ENCODE results near the gene SLFN5. TPM values are rescaled to one million over a fixed set of nuclear protein-coding genes. Genes with fewer than 3 reads are reported as not detected.

The SLFN5 gene
- total RNA-seq, 1 donor from 2014 or later = 90.5 TPM

- H3K27me3 Mint-ChIP-seq (ENCODE audit: low read depth) = no peaks in the 10 kb centered on the region
- H3K27ac Mint-ChIP-seq (ENCODE audit: unreplicated experiment) = no peak overlapping the region
- DNase-seq (ENCODE audit: low spot score) = no peak
- H3K36me3 Mint-ChIP-seq (ENCODE audit: low read depth) = no peaks in the 10 kb centered on the region
- H3K9me3 Mint-ChIP-seq (ENCODE audit: low read depth) = peaks cover 22% of the 10 kb centered on the region
- H3K4me1 Mint-ChIP-seq (ENCODE audit: low read depth) = peaks cover 9% of the 10 kb centered on the region
- no peak overlapping the region for H3K4me3 Mint-ChIP-seq (ENCODE audit: unreplicated experiment)
- TF ChIP-seq CTCF (IDR thresholded peaks at IDR 0.05) = no peak
Measured at GRCh38 chr17:35291802-35292201, 48.9 kb downstream of the SLFN5 start.

- H3K4me1 Mint-ChIP-seq (ENCODE audit: low read depth) = peaks cover 9% of the 10 kb centered on the region
- H3K27me3 Mint-ChIP-seq (ENCODE audit: low read depth) = no peaks in the 10 kb centered on the region
- H3K36me3 Mint-ChIP-seq (ENCODE audit: low read depth) = no peaks in the 10 kb centered on the region
- DNase-seq (ENCODE audit: low spot score) = no peak
- TF ChIP-seq CTCF (IDR thresholded peaks at IDR 0.05) = no peak
- H3K27ac Mint-ChIP-seq (ENCODE audit: unreplicated experiment) = no peak overlapping the region
- peaks cover 32% of the 10 kb centered on the region for H3K9me3 Mint-ChIP-seq (ENCODE audit: low read depth)
- H3K4me3 Mint-ChIP-seq (ENCODE audit: unreplicated experiment) = no peak overlapping the region
Measured at GRCh38 chr17:35293151-35293847, 50.4 kb downstream of the SLFN5 start.

- H3K4me3 Mint-ChIP-seq (ENCODE audit: unreplicated experiment) = no peak overlapping the region
- no peaks in the 10 kb centered on the region for H3K27me3 Mint-ChIP-seq (ENCODE audit: low read depth)
Measured at GRCh38 chr17:35294756-35295155, 51.9 kb downstream of the SLFN5 start.

GRCh38 chr17:35295686-35296085, 52.8 kb downstream of the SLFN5 start:
- H3K9me3 Mint-ChIP-seq (ENCODE audit: low read depth) = peaks cover 23% of the 10 kb centered on the region
- DNase-seq (ENCODE audit: low spot score) = no peak
- H3K27ac Mint-ChIP-seq (ENCODE audit: unreplicated experiment) = no peak overlapping the region
- peaks cover 9% of the 10 kb centered on the region for H3K4me1 Mint-ChIP-seq (ENCODE audit: low read depth)
- H3K36me3 Mint-ChIP-seq (ENCODE audit: low read depth) = no peaks in the 10 kb centered on the region
- H3K4me3 Mint-ChIP-seq (ENCODE audit: unreplicated experiment) = no peak overlapping the region
- no peak for TF ChIP-seq CTCF (IDR thresholded peaks at IDR 0.05)
- no peaks in the 10 kb centered on the region for H3K27me3 Mint-ChIP-seq (ENCODE audit: low read depth)

More at GRCh38 chr17:35294756-35295155, 51.9 kb downstream of the SLFN5 start:
- Mint-ChIP-seq H3K36me3 (ENCODE audit: low read depth) (no peaks in the 10 kb centered on the region), H3K9me3 (ENCODE audit: low read depth) (peaks cover 21% of the 10 kb centered on the region), H3K27ac (ENCODE audit: unreplicated experiment) (no peak overlapping the region), H3K4me1 (ENCODE audit: low read depth) (peaks cover 9% of the 10 kb centered on the region)
- DNase-seq (ENCODE audit: low spot score) = no peak
- TF ChIP-seq CTCF (IDR thresholded peaks at IDR 0.05) = no peak

- DNase-seq (ENCODE audit: low spot score) = no peak
- TF ChIP-seq CTCF (IDR thresholded peaks at IDR 0.05) = no peak
- H3K9me3 Mint-ChIP-seq (ENCODE audit: low read depth) = peaks cover 30% of the 10 kb centered on the region
- peaks cover 9% of the 10 kb centered on the region for H3K4me1 Mint-ChIP-seq (ENCODE audit: low read depth)
- no peak overlapping the region for H3K4me3 Mint-ChIP-seq (ENCODE audit: unreplicated experiment)
- H3K27me3 Mint-ChIP-seq (ENCODE audit: low read depth) = peaks cover 3% of the 10 kb centered on the region
- peaks cover 4% of the 10 kb centered on the region for H3K36me3 Mint-ChIP-seq (ENCODE audit: low read depth)
- no peak overlapping the region for H3K27ac Mint-ChIP-seq (ENCODE audit: unreplicated experiment)
Measured at GRCh38 chr17:35297666-35298065, 54.8 kb downstream of the SLFN5 start.
